GM23248 (cell line): ENCODE results near the gene CYBRD1. TPM values are rescaled to one million over a fixed set of nuclear protein-coding genes. Genes with fewer than 3 reads are reported as not detected.

Source experiments
- DNase-seq: peaks from one replicate; pipeline ENCODE4 v3.0.0-alpha.2; 2015
- H2AFZ ChIP-seq: fragments of 200-600 bp; sonication (generic); 2 replicates; pipeline ENCODE4 v1.6.1; 2016; ENCODE audit warnings: antibody characterized with exemption
- H3F3A ChIP-seq: fragments of 200-600 bp; sonication (generic); 2 replicates; pipeline ENCODE4 v1.6.1; 2016; ENCODE audit warnings: mild to moderate bottlenecking, antibody characterized with exemption, mixed run types; ENCODE audit not compliant: insufficient read depth
- H3K27ac ChIP-seq: fragments of 200-600 bp; sonication (generic); 2 replicates; pipeline ENCODE4 v1.5.1; 2016; ENCODE audit warnings: mild to moderate bottlenecking
- H3K27me3 ChIP-seq: fragments of 200-600 bp; sonication (generic); replicated peaks from 2 replicates; pipeline ENCODE4 v1.6.1; 2016; ENCODE audit warnings: mild to moderate bottlenecking; ENCODE audit not compliant: insufficient read depth
- H3K36me3 ChIP-seq: fragments of 200-600 bp; sonication (generic); 2 replicates; pipeline ENCODE4 v1.6.1; 2016; ENCODE audit warnings: low read depth, mild to moderate bottlenecking
- H3K4me1 ChIP-seq: fragments of 200-600 bp; sonication (generic); 2 replicates; pipeline ENCODE4 v1.6.1; 2016; ENCODE audit warnings: mild to moderate bottlenecking; ENCODE audit not compliant: insufficient read depth
- H3K4me2 ChIP-seq: fragments of 200-600 bp; sonication (generic); one replicate; pipeline ENCODE4 v1.6.1; 2016; ENCODE audit warnings: mild to moderate bottlenecking; ENCODE audit not compliant: unreplicated experiment
- H3K4me3 ChIP-seq: fragments of 200-600 bp; sonication (generic); 2 replicates; pipeline ENCODE4 v1.5.1; 2016; ENCODE audit warnings: mild to moderate bottlenecking
- H3K79me2 ChIP-seq: fragments of 200-600 bp; sonication (generic); 2 replicates; pipeline ENCODE4 v1.6.1; 2016; ENCODE audit warnings: mild to moderate bottlenecking; ENCODE audit not compliant: insufficient read depth
- H3K9ac ChIP-seq: fragments of 200-600 bp; sonication (generic); 2 replicates; pipeline ENCODE4 v1.6.1; 2016; ENCODE audit warnings: mild to moderate bottlenecking
- H3K9me2 ChIP-seq: fragments of 200-600 bp; sonication (generic); 2 replicates; pipeline ENCODE4 v1.6.1; 2016; ENCODE audit warnings: mixed run types, mild to moderate bottlenecking, moderate library complexity; ENCODE audit not compliant: insufficient read depth
- H3K9me3 ChIP-seq: fragments of 200-600 bp; sonication (generic); one replicate; pipeline ENCODE4 v1.6.1; 2017; ENCODE audit warnings: low read depth
- H4K20me1 ChIP-seq: fragments of 200-600 bp; sonication (generic); 2 replicates; pipeline ENCODE4 v1.6.0; 2016; ENCODE audit not compliant: insufficient read depth
- EZH2 ChIP-seq: fragments of 200-600 bp; sonication (generic); IDR thresholded peaks from 2 replicates; pipeline ENCODE4 v1.6.1; 2018; ENCODE audit warnings: antibody characterized with exemption, mild to moderate bottlenecking; ENCODE audit not compliant: insufficient read depth, poor library complexity, severe bottlenecking
- EZH2phosphoT487 ChIP-seq: fragments of 200-600 bp; sonication (generic); IDR thresholded peaks from 2 replicates; pipeline ENCODE4 v1.6.1; 2018; ENCODE audit warnings: antibody characterized with exemption, moderate library complexity, mild to moderate bottlenecking, low read depth; ENCODE audit not compliant: insufficient read depth
- WGBS, 2 experiments: methylation state at CpG; one replicate each; pipeline ENCODE4 v1.1.6; 2015 to 2017; ENCODE audit warnings: low lambda C conversion rate in 2 of 2, low coverage in 1 of 2; ENCODE audit errors: missing lambda C conversion rate in 2 of 2; 5-methylcytosine and 5-hydroxymethylcytosine counted together
- in situ Hi-C: fragments of 300-500 bp; cut with MboI; formaldehyde crosslinking; loops from 2 replicates; pipeline ENCODE4 v1.15.0; 2020
- polyA plus RNA-seq: library from polyadenylated mRNA; unstranded; fragments of >200 nt; fragmentation: Nextera tagmentation; extraction: Ambion mirVana; gene quantifications from 2 replicates; pipeline ENCODE4 v1.2.1, GENCODE V29; 2016
- total RNA-seq: library from RNA; depleted of rRNA; stranded (reverse); fragments of >200 nt; shearing (Covaris generic); gene quantifications from 2 replicates; pipeline ENCODE4 v1.2.3, GENCODE V29; 2014

Gene CYBRD1
- total and polyA plus RNA-seq, 2 experiments from 2014 or later: 168 to 248 TPM

DNA sequence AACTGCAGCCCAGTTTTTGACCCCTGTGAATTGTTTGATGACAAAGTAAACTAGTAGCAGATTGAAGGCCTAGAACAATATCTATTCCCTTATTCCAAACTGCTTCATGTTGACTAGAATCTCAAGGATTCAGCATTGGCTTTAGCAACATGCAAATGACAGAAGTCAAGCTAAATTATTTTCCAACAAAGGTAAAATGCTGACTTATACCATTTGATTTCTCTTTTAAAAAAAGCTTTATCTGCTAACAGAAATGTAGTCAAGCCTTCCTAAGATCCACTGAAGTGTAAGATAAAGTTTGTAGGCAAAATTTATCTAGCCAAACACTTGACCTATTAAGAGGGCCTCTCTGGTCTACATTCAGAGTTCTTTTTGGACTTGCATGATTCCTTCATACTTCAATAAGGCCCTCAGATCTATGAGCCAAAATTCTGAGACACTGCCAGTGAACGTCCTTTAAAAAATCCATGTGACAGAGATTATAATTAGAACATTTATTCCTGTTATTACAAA lies 9.5 kb upstream of the CYBRD1 start:
- no peak for DNase-seq
- Histone ChIP-seq H3K9me2 (no peaks in the 10 kb centered on the region), H3K9ac (no peak overlapping the region), H3K4me3 (no peak overlapping the region), H3K4me2 (no peak overlapping the region), H3K4me1 (peaks cover 10% of the 10 kb centered on the region), H3F3A (no peaks in the 10 kb centered on the region), H3K27ac (no peak overlapping the region), H3K79me2 (no peaks in the 10 kb centered on the region), H3K9me3 (no peaks in the 10 kb centered on the region), H4K20me1 (no peaks in the 10 kb centered on the region), H3K36me3 (no peaks in the 10 kb centered on the region), H3K27me3 (no peaks in the 10 kb centered on the region), H2AFZ (no peak overlapping the region)
- 44 to 57% methylated on average over 1 of the region's 1 CpG for WGBS, 2 experiments
- in situ Hi-C loops: no loop called here
- TF ChIP-seq EZH2phosphoT487: no peak
- TF ChIP-seq EZH2: no peak

DNA sequence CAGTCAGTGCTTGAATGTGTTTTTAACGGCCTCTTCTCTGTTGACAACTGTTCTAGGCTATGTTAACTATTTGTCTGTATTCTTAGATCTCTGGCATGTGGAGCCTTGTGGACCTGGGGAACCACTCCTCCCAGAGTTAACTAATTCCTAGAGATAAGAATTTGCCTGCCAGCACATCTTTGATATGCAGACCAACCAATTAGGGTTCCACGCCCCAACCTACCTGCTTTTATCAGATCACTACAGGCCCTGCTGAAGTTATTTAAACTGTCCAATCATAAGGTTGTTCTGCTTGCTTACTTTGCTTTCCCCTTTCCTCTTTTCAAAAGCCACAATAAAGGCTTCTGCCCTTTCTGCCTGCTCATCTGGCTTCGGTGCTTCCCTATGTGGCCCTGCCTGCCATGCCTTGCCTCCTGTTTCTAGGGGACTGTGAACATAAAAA lies 8.5 kb upstream of the CYBRD1 start:
- no peak overlapping the region for H3K4me3 ChIP-seq
- 76 to 83% methylated on average over 3 of the region's 3 CpGs for WGBS, 2 experiments

DNA sequence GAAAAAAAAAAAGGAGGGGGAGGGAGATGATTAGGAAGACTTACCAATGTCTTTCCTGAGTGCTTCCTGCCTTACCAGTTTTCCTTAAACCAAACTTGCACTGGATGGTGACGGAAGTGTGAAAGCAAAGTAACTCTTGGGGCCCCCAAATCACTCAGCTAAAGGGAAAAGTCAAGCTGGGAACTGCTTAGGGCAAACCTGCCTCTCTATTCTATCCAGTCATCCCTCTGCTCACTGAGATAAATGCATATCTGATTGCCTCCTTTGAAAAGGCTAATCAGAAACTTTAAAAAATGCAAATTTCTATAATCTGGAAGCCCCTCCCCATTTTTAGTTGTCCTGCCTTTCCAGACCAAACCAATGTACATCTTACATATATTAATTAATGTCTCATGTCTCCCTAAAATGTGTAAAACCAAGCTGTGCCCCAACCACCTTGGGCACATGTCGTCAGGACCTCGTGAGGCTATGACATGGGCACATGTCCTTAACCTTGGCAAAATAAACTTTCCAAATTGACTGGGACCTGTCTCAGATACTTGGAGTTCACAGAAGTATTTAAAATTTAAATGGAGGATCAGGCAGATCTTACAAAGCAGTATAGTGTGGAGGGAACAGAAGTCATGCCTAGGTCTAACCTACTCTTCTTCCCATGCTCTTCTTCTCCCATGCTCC lies 7.2 kb upstream of the CYBRD1 start:
- Histone ChIP-seq H3K9me2 (no peaks in the 10 kb centered on the region), H3F3A (no peaks in the 10 kb centered on the region), H3K79me2 (no peaks in the 10 kb centered on the region), H3K4me1 (peaks cover 10% of the 10 kb centered on the region), H3K27ac (no peak overlapping the region), H3K4me2 (no peak overlapping the region), H3K27me3 (no peaks in the 10 kb centered on the region), H3K36me3 (no peaks in the 10 kb centered on the region), H3K9ac (no peak overlapping the region), H4K20me1 (no peaks in the 10 kb centered on the region), H2AFZ (no peak overlapping the region), H3K9me3 (no peaks in the 10 kb centered on the region), H3K4me3 (no peak overlapping the region)
- WGBS, 2 experiments: 95 to 96% methylated on average over 3 of the region's 3 CpGs
- in situ Hi-C loops: no loop called here
- DNase-seq: no peak
- no peak for TF ChIP-seq EZH2
- TF ChIP-seq EZH2phosphoT487: no peak

More for the DNA sequence above, 8.5 kb upstream of the CYBRD1 start:
- no peaks in the 10 kb centered on the region for H3K79me2 ChIP-seq
- H2AFZ ChIP-seq: no peak overlapping the region
- TF ChIP-seq EZH2 (no peak), EZH2phosphoT487 (no peak)
- no peaks in the 10 kb centered on the region for H4K20me1 ChIP-seq
- H3K4me2 ChIP-seq: no peak overlapping the region
- in situ Hi-C loops: no loop called here
- DNase-seq: no peak
- H3K27ac ChIP-seq: no peak overlapping the region
- no peaks in the 10 kb centered on the region for H3F3A ChIP-seq
- no peaks in the 10 kb centered on the region for H3K36me3 ChIP-seq
- peaks cover 10% of the 10 kb centered on the region for H3K4me1 ChIP-seq
- no peak overlapping the region for H3K9ac ChIP-seq
- H3K27me3 ChIP-seq: no peaks in the 10 kb centered on the region
- H3K9me2 ChIP-seq: no peaks in the 10 kb centered on the region
- H3K9me3 ChIP-seq: no peaks in the 10 kb centered on the region

DNA sequence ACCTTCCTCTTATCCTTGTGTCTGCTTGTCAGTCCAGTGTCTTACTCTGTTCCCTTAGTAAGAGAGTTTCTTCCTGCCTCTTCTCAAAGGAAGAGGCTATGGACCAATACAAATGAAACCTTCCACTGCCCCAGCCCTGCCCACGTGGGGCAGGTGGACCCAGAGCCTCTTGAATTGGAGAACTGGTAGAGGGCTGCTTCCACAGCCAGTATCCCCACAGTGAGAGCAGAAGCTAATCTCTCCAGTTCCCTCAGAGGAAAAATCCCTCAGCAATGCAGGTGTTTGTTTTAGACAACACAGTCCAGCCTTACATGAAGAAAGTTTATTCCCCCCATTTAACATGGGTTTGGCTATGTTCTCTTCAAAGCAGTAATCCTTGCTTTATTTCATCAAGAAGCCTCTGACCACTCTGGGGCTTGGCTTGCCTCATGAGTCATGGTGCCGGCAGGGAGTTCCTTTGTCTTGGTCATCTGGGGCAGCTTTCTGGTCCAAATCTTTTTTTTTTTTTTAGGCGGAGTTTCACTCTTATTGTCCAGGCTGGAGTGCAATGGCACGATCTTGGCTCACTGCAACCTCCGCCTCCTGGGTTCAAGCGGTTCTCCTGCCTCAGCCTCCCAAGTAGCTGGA lies 6.5 kb upstream of the CYBRD1 start:
- in situ Hi-C loops: no loop called here
- Histone ChIP-seq H3K27me3 (no peaks in the 10 kb centered on the region), H3K4me2 (peak overlapping the region; percentile 68), H3K27ac (no peak overlapping the region; the same call in 1 of the 2 replicates), H3K9ac (0 out of 2 replicates have a peak overlapping the region, but pooled peaks have one; percentile 11), H3K9me2 (no peaks in the 10 kb centered on the region), H3K4me3 (peak overlapping the region; percentile 33), H3F3A (no peaks in the 10 kb centered on the region), H2AFZ (peak overlapping the region; percentile 65), H4K20me1 (no peaks in the 10 kb centered on the region), H3K4me1 (peaks cover 10% of the 10 kb centered on the region), H3K9me3 (no peaks in the 10 kb centered on the region), H3K36me3 (no peaks in the 10 kb centered on the region), H3K79me2 (no peaks in the 10 kb centered on the region)
- peak; percentile 91 for DNase-seq
- no peak for TF ChIP-seq EZH2
- TF ChIP-seq EZH2phosphoT487: no peak
- 20 to 35% methylated on average over 5 to 6 of the region's 6 CpGs for WGBS, 2 experiments
